Amygdala (tissue), 56 donors: ENCODE results near the gene UBE4B.
"Not testable (repeated sequence)": the region's sequence is repeated elsewhere in the genome, so short reads cannot be mapped to it uniquely, and the experiment has no call there.

Source experiments
- DNase-seq, 56 donors: peaks; one replicate each; lab custom pipeline; 2025; lab: John Stamatoyannopoulos, UW

Gene UBE4B

DNA sequence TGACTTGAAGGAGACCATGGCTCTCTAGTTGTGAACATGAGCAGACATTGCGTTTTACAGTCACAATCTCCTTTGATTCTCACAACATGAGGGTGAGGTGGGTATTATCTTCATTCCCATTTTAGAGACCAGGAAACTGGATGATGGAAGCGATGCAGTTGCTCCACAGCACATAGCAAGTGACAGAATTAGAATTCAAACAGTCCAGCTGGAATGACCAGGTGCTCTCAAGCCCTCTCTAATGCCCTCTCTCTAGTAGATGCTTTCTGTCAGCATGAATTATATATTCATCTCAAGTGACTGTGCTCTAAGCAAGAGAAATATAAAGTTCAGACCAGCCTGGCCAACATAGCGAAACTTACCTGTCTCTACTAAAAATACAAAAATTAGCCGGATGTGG, 167.9 kb downstream of the UBE4B start:
- DNase-seq: no peak

DNA sequence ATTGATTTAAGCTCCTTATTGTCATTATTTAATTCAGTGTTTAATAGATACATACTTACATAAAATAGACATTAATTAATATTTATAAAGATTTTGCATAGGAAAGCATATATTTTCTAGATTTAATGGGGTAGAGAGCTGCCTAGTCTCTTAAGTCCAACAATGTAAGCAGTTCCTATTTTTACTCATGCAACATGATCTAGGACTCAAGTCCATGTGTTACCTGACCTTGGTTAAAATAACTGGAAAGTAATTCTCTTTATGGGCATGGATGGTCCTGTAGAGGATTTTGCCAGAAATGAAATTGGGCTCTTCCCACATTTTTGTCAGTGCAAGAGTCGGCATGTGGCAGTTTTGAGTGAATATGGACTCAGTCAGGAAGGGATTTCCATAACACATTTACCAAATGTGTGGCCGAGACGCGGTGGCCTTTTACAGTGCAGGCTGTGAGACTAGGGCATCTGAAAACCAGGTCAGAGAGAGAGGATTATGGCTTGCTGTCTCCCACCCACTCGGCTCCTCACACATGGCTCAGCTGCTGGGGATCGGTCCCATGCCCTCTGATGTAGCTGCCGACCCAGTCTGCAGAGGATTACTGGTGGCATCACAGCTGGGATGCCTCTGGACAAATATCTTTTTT, 171.4 kb downstream of the UBE4B start:
- no peak for DNase-seq

DNA sequence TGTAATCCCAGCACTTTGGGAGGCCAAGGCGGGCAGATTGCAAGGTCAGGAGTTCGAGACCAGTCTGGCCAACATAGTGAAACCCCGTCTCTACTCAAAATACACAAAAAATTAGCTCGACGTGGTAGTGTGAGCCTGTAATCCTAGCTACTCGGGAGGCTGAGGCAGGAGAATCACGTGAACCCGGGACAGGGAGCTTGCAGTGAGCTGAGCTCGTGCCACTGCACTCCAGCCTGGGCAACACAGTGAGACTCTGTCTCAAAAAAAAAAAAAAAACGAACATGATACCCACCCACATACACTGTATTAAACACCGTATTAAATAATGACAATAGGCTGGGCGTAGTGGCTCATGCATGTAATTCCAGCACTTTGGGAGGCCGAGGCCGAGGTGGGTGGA, 172.4 kb downstream of the UBE4B start:
- DNase-seq: not testable (repeated sequence)

- DNase-seq: no peak
These were observed 175.1 kb downstream of the UBE4B start for GRCh38 chr1:10207810-10208209.

- DNase-seq: no peak
These were observed 175.8 kb downstream of the UBE4B start for GRCh38 chr1:10208537-10208936.

GRCh38 chr1:10209590-10209904, 176.8 kb downstream of the UBE4B start:
- DNase-seq: no peak

- DNase-seq: peak; percentile 79 to 99 (median 96)
These were observed 177.4 kb downstream of the UBE4B start, which contains the start of gene KIF1B for GRCh38 chr1:10209905-10210810. Gene KIF1B, plus strand, starts transcription at chr1:10210570. Its CDS starts 21,759 bp downstream, at chr1:10232329.

GRCh38 chr1:10210841-10211804, 178.4 kb downstream of the UBE4B start:
- peak; percentile 33 to 96 (median 85) for DNase-seq

GRCh38 chr1:10211805-10212410, 179.2 kb downstream of the UBE4B start:
- DNase-seq: peak in 18 of 56 donors; percentile 37 to 84 (median 60)

DNA sequence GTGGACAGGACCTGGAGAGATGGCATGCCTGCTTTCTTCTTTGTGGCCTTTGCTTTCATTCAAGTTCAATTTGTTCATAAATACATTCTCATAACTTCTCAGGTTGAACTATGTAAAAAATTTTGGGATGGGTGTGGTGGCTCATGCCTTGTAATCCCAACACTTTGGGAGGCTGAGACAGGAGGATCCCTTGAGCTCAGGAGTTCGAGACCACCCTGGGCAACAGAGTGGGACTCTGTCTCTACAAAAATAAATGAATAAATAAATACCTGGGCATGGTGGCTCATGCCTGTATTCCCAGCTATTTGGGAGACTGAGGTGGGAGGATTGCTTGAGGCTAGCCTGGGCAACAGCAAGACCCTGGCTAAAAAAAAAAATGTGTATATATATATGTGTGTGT, 179.7 kb downstream of the UBE4B start:
- DNase-seq: no peak

- peak in 2 of 56 donors; percentile 3 to 8 for DNase-seq
These were observed 180.5 kb downstream of the UBE4B start for GRCh38 chr1:10213186-10213705.

- no peak for DNase-seq
These were observed 183.5 kb downstream of the UBE4B start for GRCh38 chr1:10216090-10216749.

DNA sequence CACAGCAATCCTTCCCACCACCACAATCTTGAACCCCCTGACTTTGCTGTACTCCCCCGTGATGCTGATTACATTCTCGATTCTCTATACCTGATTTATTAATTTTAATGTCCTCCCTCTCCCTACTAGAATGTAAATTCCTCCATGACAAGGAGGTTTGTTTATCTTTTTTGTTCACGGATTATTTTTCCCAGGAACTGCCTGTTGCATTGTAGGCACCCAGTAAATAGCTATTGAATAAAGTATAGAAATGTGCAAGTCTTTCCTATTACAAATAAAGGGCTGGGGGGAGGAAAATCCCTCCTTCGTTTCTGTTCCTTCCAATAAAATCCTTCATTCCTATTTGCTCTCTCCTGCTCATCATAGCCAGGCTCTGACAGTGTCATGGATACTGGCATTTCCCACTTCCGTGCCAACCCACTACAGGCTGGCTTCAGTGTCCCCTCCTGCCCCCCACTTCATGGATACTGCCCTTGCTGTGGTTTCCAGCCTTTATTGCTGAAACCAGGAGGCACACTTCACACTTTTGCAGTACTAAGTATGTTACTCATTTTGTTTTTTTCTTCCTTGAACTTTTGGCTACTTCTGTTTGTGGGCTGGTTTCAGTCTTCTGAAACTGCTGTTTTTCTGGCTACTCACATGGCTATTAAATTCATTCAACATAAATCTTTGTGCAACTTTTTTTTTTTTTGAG, 185.1 kb downstream of the UBE4B start:
- peak in 4 of 56 donors; percentile 1 to 12 (median 6) for DNase-seq

DNA sequence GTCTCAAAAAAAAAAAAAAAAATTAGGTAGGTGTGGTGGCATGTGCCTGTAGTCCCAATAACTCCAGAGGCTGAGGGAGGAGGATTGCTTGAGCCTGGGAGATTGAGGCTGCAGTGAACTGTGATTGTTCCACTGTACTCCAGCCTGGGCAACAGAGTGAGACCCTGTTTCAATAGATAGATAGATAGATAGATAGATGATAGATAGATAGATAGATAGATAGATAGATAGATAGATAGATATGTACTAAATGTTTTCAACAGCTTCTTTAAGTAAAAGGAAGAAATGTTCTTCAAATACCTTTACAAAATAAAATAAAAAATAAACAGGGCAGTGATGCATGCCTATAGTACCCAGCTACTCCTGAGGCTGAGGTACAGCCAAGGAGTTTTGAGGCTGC, 187.4 kb downstream of the UBE4B start:
- no peak for DNase-seq

GRCh38 chr1:10220657-10221056, 187.9 kb downstream of the UBE4B start:
- DNase-seq: not testable (repeated sequence)

DNA sequence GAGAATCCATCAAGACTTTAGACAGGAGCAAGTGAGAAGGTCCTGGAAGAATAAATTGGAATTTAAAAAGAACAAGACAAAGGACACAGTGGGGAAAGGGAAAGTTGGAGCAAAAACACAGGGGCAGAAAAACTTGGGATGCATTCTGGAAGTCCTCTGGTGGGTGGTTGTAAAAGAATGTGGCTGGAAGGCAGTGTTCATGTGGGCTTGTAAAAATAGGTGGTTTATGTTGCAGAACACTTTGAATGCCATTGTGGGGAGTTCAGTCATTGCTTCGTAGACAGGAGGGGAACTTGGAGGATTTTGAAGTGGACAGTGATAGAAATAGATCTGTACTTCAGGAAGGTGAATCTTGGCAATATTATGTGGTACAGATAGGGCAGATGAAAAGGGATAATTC, 192.8 kb downstream of the UBE4B start:
- DNase-seq: no peak

GRCh38 chr1:10228528-10228927, 195.8 kb downstream of the UBE4B start:
- no peak for DNase-seq

DNA sequence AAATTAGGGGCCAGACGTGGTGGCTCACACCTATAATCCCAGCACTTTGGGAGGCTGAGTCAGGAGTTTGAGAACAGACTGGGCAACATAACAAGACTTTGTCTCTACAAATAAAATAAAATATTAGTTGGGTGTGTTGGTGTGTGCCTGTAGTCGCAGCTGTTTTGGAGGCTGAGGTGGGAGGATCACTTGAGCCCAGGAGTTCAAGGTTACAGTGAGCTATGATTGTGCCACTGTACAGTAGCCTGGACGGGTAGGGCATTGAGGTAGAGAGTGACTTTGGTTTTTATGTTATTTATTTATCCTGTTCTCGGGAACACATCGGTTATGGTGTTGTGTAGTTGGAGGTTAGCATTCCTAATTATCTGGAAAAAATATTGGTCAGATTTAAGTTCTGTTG, 197.1 kb downstream of the UBE4B start:
- DNase-seq: no peak
